Chondrocyte (in vitro differentiated cells): ENCODE measurements around the gene PALS2. TPM values are rescaled to one million over a fixed set of nuclear protein-coding genes. Genes with fewer than 3 reads are reported as not detected.

ENCODE experiments used
- DNase-seq: peaks from one replicate; pipeline ENCODE4 v3.0.0; 2021; ENCODE audit warnings: mixed read lengths, low spot score
- H3K27ac Mint-ChIP-seq: one replicate; pipeline ENCODE4 v1.8.0; 2021; ENCODE audit warnings: mild to moderate bottlenecking, moderate library complexity, mixed read lengths; ENCODE audit not compliant: unreplicated experiment
- H3K27me3 Mint-ChIP-seq: 2 replicates; pipeline ENCODE4 v1.8.0; 2021; ENCODE audit warnings: low read depth, mixed read lengths
- H3K36me3 Mint-ChIP-seq: 2 replicates; pipeline ENCODE4 v1.8.0; 2021; ENCODE audit warnings: low read depth, mixed read lengths
- H3K4me1 Mint-ChIP-seq: 2 replicates; pipeline ENCODE4 v1.8.0; 2021; ENCODE audit warnings: low read depth, mild to moderate bottlenecking, mixed read lengths
- H3K4me3 Mint-ChIP-seq: one replicate; pipeline ENCODE4 v1.8.0; 2021; ENCODE audit warnings: mild to moderate bottlenecking, moderate library complexity, mixed read lengths; ENCODE audit not compliant: unreplicated experiment
- H3K9me3 Mint-ChIP-seq: 2 replicates; pipeline ENCODE4 v1.8.0; 2021; ENCODE audit warnings: low read depth, mixed read lengths
- CTCF ChIP-seq: fragments of 200-600 bp; sonication (generic); IDR thresholded peaks from 2 replicates; pipeline ENCODE4 v1.5.0; 2021; ENCODE audit warnings: antibody characterized with exemption, mild to moderate bottlenecking, moderate library complexity
- total RNA-seq: library from RNA; stranded (reverse); gene quantifications from 3 replicates; pipeline ENCODE4 v1.2.1, GENCODE V29; 2021

Gene PALS2
- total RNA-seq, 1 donor from 2014 or later, result 30.4 TPM

DNA sequence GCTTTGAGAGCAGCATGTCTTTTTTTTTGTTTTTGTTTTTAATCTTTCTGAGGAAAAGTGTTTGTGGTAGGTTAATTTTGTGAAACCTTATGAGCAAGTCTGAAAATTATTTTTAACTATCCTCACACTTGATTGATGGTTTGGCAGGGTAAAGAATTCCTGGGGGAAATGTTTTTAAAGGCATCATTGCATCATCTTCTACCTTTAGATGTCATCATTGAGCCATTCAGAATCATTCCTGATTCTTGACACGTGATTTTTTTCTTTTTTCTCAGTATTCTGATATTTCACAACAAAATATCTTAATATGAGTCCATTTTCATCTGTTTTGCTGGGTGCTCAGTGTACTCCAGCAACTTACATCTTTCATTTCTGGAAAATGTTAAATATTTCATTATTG lies 28.3 kb downstream of the PALS2 start:
- Mint-ChIP-seq H3K4me3 (no peak overlapping the region), H3K4me1 (peaks cover 5% of the 10 kb centered on the region), H3K27ac (no peak overlapping the region), H3K27me3 (no peaks in the 10 kb centered on the region), H3K9me3 (peaks cover 4% of the 10 kb centered on the region), H3K36me3 (peaks cover 1% of the 10 kb centered on the region)
- peak; percentile 20 for TF ChIP-seq CTCF
- DNase-seq, result no peak

DNA sequence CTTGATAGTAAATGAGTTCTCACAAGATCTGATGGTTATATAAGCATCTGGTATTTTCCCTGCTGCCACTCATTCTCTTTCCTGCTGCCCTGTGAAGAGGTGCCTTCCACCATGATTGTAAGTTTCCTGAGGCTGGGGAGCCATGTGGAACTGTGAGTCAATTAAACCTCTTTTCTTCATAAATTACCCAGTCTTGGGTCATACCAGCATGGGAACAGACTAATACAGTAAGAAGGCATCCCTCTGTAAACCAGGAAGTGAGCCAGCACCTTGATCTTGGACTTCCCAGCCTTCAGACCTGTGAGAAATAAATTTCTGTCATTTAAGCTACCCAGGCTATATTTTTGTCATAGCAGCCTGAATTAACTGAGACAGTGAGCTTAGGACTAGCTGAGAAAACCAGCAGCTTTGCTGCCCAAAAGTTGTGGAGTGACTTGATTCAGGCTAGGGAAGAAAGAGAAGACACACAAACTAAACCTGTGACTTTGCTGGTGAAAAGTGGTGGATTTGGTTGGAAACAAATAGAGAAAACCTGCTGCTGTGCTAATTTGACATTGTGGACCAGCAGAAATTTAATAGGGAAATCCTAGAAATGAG lies 29.7 kb downstream of the PALS2 start:
- DNase-seq, result no peak
- Mint-ChIP-seq H3K36me3 (peaks cover 1% of the 10 kb centered on the region), H3K27ac (no peak overlapping the region), H3K4me3 (no peak overlapping the region), H3K4me1 (peaks cover 5% of the 10 kb centered on the region), H3K27me3 (no peaks in the 10 kb centered on the region), H3K9me3 (peaks cover 4% of the 10 kb centered on the region)
- TF ChIP-seq CTCF, result no peak

- Mint-ChIP-seq H3K27me3 (no peaks in the 10 kb centered on the region), H3K27ac (no peak overlapping the region), H3K4me1 (peaks cover 9% of the 10 kb centered on the region), H3K4me3 (no peak overlapping the region), H3K36me3 (peaks cover 1% of the 10 kb centered on the region), H3K9me3 (peaks cover 4% of the 10 kb centered on the region)
- no peak for TF ChIP-seq CTCF
- no peak for DNase-seq
Measured at GRCh38 chr7:24604630-24605029, 31.4 kb downstream of the PALS2 start.

DNA sequence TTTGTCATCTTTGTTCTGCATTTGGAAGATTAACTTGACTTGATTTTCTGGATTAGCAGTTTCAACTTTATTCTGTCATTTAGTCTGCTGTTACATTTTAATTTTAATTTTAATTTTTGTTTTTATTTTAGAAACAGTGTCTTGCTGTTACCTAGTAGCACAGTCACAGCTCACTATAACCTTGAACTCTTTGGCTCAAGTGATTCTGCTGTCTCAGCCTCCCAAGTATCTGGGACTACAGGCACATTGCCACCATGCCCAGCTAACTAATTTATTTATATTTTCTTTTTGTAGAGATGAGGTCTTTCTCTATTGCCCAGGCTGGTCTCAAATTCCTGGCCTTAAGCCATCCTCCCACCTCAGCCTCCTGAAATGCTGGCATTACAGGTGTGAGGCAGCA lies 35.3 kb downstream of the PALS2 start:
- TF ChIP-seq CTCF, result no peak

DNA sequence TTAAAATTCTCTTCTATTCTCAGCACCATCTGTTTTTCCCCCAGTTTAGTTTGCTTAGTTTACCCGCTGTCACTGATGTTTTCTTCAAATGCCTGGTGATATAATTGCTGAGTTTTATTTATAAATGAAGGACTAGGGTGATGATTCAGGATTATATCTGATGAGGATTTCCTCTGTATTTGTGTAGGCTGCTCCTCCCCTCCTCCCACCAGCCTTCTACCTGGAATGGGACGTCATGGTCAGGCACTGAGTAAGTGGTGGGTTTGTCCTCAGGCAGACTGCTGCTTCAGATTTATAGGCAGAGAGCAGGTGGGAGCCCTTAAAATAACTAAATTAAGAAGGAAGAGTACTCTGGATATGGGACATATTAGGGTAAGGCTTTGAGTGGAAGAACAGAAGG lies 35.8 kb downstream of the PALS2 start:
- Mint-ChIP-seq H3K4me3 (no peak overlapping the region), H3K27me3 (no peaks in the 10 kb centered on the region), H3K27ac (no peak overlapping the region), H3K4me1 (peaks cover 4% of the 10 kb centered on the region), H3K36me3 (no peaks in the 10 kb centered on the region), H3K9me3 (peaks cover 7% of the 10 kb centered on the region)
- no peak for TF ChIP-seq CTCF
- no peak for DNase-seq

More for the DNA sequence above, 35.3 kb downstream of the PALS2 start:
- H3K9me3 Mint-ChIP-seq, result peaks cover 4% of the 10 kb centered on the region
- H3K4me3 Mint-ChIP-seq, result no peak overlapping the region
- H3K4me1 Mint-ChIP-seq, result peaks cover 4% of the 10 kb centered on the region
- H3K27ac Mint-ChIP-seq, result peak overlapping the region; percentile 8
- DNase-seq, result no peak
- no peaks in the 10 kb centered on the region for H3K27me3 Mint-ChIP-seq
- no peaks in the 10 kb centered on the region for H3K36me3 Mint-ChIP-seq
